ENCODE results near the gene CLEC3B.
"Not testable (repeated sequence)": the region's sequence is repeated elsewhere in the genome, so short reads cannot be mapped to it uniquely, and the experiment has no call there.

The CLEC3B gene

GRCh38 chr3:45026038-45026437 is at the start of gene CLEC3B:
Gene CLEC3B, plus strand, starts transcription at chr3:45026303. Its CDS starts 60 bp downstream, at chr3:45026363.
- DNase-seq: no peak

GRCh38 chr3:44981220-44981619 is 44.9 kb upstream of the CLEC3B start:
- DNase-seq: no peak

DNA sequence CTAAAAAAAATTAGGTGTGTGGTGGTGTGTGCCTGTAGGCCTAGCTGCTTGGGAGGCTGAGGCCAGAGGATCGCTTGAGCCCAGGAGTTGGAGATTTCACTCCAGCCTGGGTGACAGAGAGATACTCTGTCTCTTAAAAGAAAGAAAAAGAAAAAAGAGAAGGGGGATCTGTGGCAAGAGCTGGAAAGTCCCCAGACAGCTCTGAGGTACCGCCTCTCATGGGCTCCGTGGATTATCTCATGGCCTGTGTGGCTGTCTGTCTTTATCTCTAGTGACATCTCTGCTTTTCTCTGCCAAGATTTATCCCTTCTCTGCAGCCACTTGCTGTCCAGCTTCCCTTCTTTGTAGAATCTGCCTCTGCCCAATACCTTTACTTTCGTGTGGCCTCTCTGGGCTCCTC is 44.4 kb upstream of the CLEC3B start:
- DNase-seq: no peak

GRCh38 chr3:44982817-44983216 is 43.3 kb upstream of the CLEC3B start:
- no peak for DNase-seq

DNA sequence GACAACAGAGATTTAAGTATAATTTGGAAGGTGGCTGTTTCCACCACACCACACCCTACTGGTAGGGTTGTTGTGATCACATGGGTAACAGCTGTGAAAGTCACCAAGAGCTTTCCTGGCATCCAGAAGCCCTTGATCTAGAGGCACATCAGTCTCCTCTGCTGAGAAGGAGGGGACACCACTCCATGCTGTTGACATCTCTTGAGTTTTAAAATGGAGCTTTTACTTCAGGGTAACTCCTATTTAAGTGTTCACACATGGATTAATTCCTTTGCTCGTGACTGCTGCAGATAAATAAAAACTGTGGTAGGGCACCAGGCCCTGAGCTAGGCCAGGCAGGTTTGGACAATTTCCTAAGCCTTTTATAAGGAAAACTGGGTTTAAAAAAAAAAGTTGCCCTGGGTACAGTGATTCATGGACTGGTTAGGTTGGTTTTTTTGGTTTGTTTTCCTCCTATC is 42.6 kb upstream of the CLEC3B start:
- DNase-seq: no peak

DNA sequence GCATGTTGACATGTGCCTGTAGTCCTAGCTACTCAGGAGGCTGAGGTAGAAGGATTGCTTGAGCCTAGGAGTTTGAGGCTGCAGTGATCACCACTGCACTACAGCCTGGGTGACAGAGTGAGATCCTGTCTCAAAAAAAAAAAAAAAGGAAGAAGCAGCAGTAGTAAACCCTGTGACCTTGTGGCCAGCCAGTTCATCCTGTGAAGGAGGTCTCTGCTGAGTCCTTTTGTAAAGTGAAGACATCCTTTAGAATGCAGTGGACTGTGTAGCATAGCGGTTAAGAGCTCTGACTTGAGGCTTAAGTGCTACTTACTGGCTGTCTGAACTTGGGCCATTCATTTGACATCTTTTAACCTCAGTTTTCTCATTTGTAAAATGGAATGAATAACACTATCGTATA is 41.8 kb upstream of the CLEC3B start:
- DNase-seq: no peak

DNA sequence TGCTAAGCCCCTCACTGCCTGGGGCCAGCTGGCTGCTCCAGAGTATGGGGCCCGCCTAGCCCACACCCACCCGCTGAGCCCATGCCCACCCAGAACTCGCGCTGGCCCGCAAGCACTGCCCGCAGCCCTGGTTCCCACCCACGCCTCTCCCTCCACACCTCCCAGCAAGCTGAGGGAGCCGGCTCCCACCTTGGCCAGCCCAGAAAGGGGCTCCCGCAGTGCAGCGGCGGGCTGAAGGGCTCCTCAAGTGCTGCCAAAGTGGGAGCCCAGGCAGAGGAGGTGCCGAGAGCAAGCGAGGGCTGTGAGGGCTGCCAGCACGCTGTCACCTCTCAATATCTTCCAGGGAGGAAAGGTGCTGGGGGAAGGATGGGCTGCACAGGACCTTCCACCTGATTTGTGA is 39.8 kb upstream of the CLEC3B start:
- not testable (repeated sequence) for DNase-seq

- no peak for DNase-seq
These were observed 38.8 kb upstream of the CLEC3B start for GRCh38 chr3:44987332-44987731.

DNA sequence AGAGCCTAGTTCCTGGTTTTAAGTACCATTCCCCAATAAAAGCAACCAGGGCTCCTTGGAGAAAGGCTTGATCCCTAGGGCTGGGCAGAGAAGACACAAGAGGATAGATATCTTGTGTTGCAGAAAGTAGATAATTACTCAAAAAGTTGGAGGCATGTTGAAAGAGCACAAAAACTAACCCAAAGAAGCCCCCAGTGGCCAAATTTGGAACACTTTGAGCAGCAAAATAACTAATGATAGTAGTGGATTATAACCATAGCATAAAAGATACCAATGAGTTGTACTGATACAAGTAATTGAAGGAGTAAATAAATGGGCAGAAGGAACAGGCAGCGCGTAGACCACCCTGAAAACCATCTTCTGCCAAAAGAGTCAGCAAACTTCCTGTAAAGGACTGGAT is 38.0 kb upstream of the CLEC3B start:
- DNase-seq: no peak

GRCh38 chr3:44989141-44989540 is 37.0 kb upstream of the CLEC3B start:
- DNase-seq: no peak

DNA sequence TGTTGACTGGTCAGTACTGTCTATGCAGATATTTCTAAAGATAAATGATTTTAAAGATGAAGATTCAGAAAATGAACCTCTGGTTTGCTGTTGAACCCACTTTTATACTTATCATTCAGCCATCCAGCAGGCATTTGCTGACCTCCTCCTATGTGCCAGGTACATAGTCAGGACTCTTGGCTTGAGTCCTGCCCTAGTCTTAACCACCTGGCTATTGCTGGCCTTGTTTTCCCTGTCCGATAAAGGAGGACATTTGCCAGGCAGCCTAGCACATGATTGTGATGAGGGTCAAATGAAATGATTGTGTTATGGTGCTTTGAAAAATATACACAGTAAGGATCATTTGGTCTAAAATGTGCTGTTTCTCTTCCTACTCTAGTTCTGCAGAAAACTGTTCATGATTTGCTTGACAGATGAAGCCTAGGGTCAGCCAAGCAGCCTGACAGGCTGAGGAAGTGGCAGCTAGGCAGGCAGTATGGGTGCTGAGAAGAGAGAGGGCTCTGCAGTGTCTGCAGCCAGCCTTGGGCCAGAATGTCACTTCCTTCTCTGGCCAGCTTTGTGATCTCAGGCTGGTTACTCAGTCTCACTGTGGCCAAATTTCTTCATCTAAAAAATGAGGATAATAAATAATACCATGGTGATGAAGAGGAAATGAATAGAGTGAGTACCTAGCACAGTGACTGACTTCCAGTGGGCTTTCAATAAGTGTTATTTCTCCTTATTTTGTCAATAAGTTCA is 36.3 kb upstream of the CLEC3B start:
- DNase-seq: no peak

DNA sequence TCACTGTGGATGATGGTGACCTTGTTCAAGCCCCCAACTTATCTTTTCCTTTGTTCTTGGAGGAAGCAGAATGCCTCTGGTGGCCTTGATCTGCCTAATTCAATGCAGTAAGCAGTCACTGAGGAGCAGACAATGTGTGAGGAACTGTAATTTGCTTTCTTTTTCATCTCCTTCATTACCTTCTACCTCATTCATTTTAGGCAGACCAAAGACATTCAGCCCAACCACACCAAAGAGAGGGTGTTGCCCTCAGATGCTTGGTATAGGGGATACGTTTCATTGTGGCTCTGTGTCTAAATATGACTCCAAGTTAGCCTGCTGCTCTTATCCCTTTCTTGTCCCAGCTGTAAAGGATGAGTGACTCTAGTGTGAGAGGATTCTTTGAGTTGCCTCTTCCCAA is 34.8 kb upstream of the CLEC3B start:
- DNase-seq: no peak

DNA sequence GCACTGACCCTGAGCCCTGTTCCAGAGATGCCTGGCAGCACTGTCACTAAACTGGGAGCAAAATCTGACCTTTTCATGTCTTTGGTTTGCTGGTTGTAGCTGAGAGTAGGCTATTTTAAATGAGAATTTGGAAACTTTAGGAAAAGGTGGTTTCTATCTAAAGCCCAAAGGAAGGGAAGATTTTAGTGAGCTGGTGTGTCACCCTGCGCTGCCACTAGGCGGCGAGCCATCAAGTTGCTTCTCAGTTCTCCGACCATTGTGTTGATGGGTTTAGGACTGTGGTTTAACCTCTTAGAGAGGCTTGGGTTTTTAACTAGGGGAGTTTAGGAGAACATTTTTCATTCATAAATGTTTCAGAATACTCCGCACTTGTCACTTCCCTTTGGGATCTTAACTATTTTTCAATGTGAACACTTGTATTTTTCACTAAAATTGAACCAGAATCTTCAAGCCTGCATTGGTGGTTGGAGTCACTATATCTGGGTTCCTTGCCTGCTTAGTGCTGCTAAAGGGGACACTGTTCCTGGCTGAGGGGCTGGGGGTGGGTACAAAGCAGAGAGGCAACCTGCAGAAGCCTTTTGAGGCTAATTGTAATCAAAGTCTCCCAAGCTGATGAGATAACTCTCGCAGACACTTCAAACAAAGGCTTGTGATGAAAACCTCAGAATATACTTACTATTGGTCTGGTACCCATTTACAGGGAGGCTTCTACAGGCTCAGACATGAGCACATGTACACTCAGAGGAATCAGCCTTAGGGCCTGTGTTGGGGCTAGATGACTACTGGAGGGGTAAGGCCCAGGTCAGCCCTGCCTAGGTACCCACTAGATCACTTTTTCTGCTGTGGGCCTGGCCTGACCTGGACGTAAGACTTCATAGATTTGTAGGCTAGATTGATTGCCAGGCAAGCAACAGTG is 33.3 kb upstream of the CLEC3B start:
- no peak for DNase-seq

DNA sequence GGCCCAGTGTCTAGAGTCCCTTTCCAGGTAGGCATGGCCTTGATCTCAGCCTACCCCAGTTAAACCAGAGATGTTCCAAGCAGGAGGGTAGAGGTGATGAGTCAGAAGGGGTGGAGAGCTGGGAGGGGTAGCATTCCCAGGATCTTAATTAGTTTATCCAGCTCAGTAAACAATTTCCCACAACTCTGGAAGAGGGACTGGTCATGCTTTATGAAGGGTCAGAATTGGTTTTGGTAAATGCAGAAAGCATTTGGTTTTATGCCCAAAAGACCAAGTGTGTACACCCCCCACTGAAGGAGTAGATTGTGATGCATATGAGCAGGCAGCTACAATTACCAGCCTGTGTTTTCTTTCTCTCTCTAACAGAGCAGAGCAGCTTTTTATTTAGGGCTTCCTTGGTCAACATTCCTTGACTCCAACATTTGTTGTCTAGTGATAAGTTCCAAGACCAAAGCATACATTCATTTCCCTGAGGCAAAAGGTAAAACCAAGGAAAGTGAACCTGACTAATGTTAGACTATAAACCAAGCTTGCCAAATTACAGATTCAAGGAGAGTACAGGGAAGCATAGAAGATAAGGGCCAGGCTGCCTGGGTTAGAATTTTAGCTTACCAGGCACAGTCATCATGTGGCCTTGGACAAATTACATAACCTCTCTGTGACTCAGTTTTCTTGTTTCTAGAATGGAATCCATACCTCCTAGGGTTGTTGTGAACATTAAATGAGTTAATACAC is 32.5 kb upstream of the CLEC3B start:
- no peak for DNase-seq

DNA sequence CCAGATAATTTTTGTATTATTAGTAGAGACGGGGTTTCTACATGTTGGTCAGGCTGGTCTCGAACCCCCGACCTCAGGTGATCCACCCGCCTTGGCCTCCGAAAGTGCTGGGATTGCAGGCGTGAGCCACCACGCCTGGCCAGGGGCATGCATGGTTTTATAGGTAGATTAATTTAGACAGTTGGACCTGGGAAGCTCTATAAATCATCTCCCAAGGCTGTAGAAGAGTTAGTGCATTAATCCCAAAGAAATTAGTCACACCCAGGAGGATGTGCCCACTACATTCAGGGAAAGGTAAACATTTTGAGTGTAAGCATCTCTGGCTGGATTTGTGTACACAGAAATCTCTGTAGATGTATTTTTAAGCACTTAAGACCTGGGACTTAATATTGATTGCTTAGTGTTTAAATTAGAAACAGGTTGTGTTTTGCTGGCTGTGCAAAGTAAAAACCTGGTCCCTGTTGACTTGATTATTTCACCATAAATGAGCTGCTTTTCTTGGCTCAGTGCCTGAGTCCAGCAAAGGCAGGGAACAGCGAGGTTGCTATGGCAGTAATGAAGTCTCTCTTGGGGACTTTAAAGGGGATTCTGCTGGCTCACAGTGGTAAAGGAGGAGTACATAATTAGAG is 30.8 kb upstream of the CLEC3B start:
- no peak for DNase-seq

GRCh38 chr3:44996556-44996969 is 29.5 kb upstream of the CLEC3B start:
- DNase-seq: peak; percentile 18

DNA sequence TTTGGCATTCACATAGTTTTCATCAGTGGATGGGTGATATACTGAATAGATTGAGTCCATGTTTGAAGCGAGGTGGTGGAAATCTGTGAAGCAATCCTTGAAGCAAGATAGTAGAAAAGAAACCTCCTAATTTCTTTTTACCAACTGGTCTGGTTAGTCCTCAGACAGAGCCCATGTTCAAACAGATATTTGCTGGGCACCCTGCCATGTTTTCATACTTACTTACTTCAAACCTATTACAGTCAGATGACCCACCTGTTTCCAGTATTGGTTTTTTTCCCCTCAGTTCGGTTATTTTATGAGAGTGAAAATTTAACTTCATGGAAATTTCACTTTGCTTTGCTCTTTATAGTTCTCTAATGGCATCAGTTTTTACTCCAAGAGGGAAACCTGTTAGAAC is 26.3 kb upstream of the CLEC3B start:
- DNase-seq: no peak

DNA sequence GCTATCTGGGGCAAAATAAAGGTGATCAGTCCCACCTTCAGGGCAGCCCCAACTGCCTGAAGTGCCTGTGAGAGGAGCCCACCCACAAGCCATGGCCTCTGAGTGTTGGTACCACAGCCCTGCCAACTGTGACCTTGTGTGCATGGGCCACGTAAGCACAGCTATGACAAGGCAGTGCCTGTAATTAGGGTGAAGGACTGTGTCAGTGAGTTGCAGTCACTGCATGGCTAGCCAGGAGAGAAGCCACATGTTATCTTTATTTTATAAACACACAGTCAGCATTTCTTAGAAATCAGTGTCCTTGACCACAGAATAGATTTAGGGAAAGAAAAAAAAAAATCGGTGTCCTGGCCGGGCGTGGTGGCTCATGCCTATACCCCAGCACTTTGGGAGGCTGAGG is 25.3 kb upstream of the CLEC3B start:
- no peak for DNase-seq

DNA sequence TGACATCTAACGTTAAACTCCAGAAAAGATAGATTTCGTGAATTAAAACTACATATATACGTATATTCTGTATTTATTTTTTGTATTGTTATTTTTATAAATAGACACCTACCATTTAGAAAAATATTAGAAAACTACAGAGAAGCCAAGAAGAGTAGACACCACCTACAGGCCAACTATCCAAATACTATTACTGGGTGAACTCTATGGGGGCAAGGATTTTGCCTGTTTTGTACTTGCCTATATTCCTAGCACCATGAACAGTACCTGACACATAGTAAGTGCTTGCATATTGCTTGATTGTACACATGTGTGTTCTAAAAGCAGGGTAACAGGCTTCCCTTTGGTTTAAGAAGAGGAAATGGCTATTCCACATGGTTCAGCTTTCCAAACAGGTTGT is 24.4 kb upstream of the CLEC3B start:
- no peak for DNase-seq

GRCh38 chr3:45002139-45002660 is 23.9 kb upstream of the CLEC3B start:
- no peak for DNase-seq

DNA sequence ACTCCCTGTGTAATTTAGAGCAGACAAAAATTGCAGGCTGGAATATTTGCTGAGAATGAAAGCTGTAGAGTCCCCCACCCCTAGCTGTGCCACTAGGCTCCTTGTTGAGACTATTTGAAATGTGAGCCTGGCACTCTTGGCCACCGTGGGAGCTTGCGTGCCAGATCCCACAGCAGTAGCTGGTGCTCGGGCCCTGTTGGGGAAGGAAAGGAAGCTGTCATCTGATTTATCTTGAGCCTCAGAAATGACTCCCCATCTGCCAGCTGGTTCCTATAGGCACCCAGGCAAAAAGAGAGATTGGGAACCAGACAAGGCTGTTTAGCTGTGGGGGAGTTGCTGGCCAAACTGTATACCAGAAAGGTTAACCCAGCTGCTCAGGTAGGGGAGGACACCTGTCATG is 23.4 kb upstream of the CLEC3B start:
- no peak for DNase-seq

DNA sequence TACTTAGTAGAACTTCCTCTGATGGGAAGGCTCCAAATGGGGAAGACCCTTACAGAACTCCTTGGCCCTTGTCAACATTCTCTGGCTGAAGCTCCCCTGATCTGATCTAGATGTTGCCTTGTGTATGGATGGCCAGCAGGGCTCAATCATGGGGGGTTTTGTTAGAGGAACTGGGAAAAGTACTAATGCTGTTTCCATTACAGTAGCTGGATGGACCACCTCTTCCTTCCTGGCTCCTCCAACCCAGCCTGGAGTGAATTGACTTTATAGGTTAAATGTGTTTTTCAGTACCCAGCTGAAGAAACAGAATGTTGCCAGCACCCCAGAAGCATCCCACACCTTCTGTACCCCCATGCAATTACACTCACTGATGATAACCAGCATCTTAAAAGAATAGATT is 22.7 kb upstream of the CLEC3B start:
- no peak for DNase-seq

GRCh38 chr3:45003859-45004258 is 22.2 kb upstream of the CLEC3B start:
- DNase-seq: no peak

All from NCI-H1694 (cell line).